B cell (primary cell): ENCODE results near the gene MICAL3. TPM values are rescaled to one million over a fixed set of nuclear protein-coding genes. Genes with fewer than 3 reads are reported as not detected.

Experiments used
- ATAC-seq: fragments of 200-7000 bp; cut with Tn5 transposase; one replicate; pipeline ENCODE4 v1.10.0; 2021; ENCODE audit warnings: low read depth, mild to moderate bottlenecking, moderate number of reproducible peaks, moderate library complexity
- CTCF ChIA-PET: fragments of 350-600 bp; sonication (Branson Sonifier 250); formaldehyde crosslinking; loops from one replicate; lab custom pipeline; 2021; ENCODE audit warnings: antibody characterized with exemption, inconsistent platforms; lab: Charles Lee
- POLR2A ChIA-PET: fragments of 350-600 bp; sonication (Branson Sonifier 250); formaldehyde crosslinking; loops from one replicate; lab custom pipeline; 2021; ENCODE audit warnings: antibody characterized with exemption; lab: Charles Lee
- DNase-seq: peaks from one replicate; pipeline ENCODE4 v3.0.0; 2013
- H2AFZ ChIP-seq: 2 replicates; pipeline ENCODE4 v1.6.1; 2012; ENCODE audit warnings: mild to moderate bottlenecking, low read depth, low read length; ENCODE audit not compliant: insufficient read depth, poor library complexity, severe bottlenecking
- H3K27ac ChIP-seq, 2 donors: 1 replicate in 1 of 2; 2 replicates in 1 of 2; pipeline ENCODE4 v1.5.1; 2012 to 2013; ENCODE audit warnings: low read length in 2 of 2, mild to moderate bottlenecking in 2 of 2, moderate library complexity in 1 of 2
- H3K27me3 ChIP-seq, 4 experiments: fragments of 200-600 bp in 1 of 4; sonication (generic) in 1 of 4; replicated peaks in 1 of 4; 1 replicate in 2 of 4; 2 replicates in 2 of 4; pipeline versions ENCODE4 v1.6.1 to v1.7.0; 2013 to 2016; ENCODE audit warnings: low read length in 3 of 4, mild to moderate bottlenecking in 2 of 4, mixed read lengths in 1 of 4, moderate library complexity in 1 of 4; ENCODE audit not compliant: insufficient read depth in 4 of 4, control insufficient read depth in 3 of 4; ENCODE audit errors: control extremely low read depth in 1 of 4
- H3K36me3 ChIP-seq, 2 experiments: replicated peaks in 1 of 2; 1 replicate in 1 of 2; 2 replicates in 1 of 2; pipeline versions ENCODE4 v1.6.1 to v1.7.1; 2013; ENCODE audit warnings: low read length in 1 of 2; ENCODE audit not compliant: insufficient read depth in 2 of 2, control insufficient read depth in 1 of 2; ENCODE audit errors: control extremely low read depth in 1 of 2, extremely low read depth in 1 of 2
- H3K4me1 ChIP-seq, 2 donors: fragments of 200-600 bp in 1 of 2; sonication (generic) in 1 of 2; 1 replicate in 1 of 2; 2 replicates in 1 of 2; pipeline versions ENCODE4 v1.5.1 to v1.6.1; 2013 to 2017; ENCODE audit warnings: low read length in 2 of 2; ENCODE audit not compliant: control insufficient read depth in 2 of 2, insufficient read depth in 2 of 2
- H3K4me2 ChIP-seq: replicated peaks from 2 replicates; pipeline ENCODE3; 2012; ENCODE audit warnings: mild to moderate bottlenecking, low read depth, low read length; ENCODE audit not compliant: poor library complexity, severe bottlenecking
- H3K4me3 ChIP-seq, 5 experiments: fragments of 200-600 bp in 1 of 5; sonication (generic) in 1 of 5; 1 replicate in 3 of 5; 2 replicates in 2 of 5; pipeline versions ENCODE4 v1.5.1 to v1.7.0; 2011 to 2016; ENCODE audit warnings: low read length in 4 of 5, mild to moderate bottlenecking in 4 of 5, low read depth in 2 of 5, control low read depth in 1 of 5, moderate library complexity in 1 of 5; ENCODE audit not compliant: insufficient read depth in 1 of 5; ENCODE audit errors: control extremely low read depth in 1 of 5, extremely low read depth in 1 of 5
- H3K79me2 ChIP-seq: fragments of 200-600 bp; sonication (generic); one replicate; pipeline ENCODE4 v1.6.0; 2016; ENCODE audit warnings: low read length; ENCODE audit not compliant: control insufficient read depth, insufficient read depth
- H3K9ac ChIP-seq: fragments of 200-600 bp; sonication (generic); 2 replicates; pipeline ENCODE4 v1.6.1; 2017; ENCODE audit warnings: mild to moderate bottlenecking, low read length, moderate library complexity
- H3K9me3 ChIP-seq, 3 donors: one replicate each; pipeline versions ENCODE4 v1.6.1 to v1.7.1; 2013; ENCODE audit warnings: low read length in 2 of 3; ENCODE audit not compliant: control insufficient read depth in 2 of 3, insufficient read depth in 1 of 3; ENCODE audit errors: control extremely low read depth in 1 of 3
- H4K20me1 ChIP-seq: 2 replicates; pipeline ENCODE4 v1.6.0; 2012; ENCODE audit warnings: mild to moderate bottlenecking, low read length; ENCODE audit not compliant: insufficient read depth, control insufficient read depth, poor library complexity, severe bottlenecking
- H3K27ac Mint-ChIP-seq: one replicate; pipeline ENCODE4 v1.8.0; 2021; ENCODE audit warnings: mixed read lengths
- H3K27me3 Mint-ChIP-seq: one replicate; pipeline ENCODE4 v1.8.0; 2021; ENCODE audit warnings: mixed read lengths
- H3K4me1 Mint-ChIP-seq: one replicate; pipeline ENCODE4 v1.8.0; 2021; ENCODE audit warnings: mixed read lengths
- H3K4me3 Mint-ChIP-seq: one replicate; pipeline ENCODE4 v1.8.0; 2021; ENCODE audit warnings: mixed read lengths
- H3K9me3 Mint-ChIP-seq: one replicate; pipeline ENCODE4 v1.8.0; 2022; ENCODE audit warnings: mixed read lengths; ENCODE audit not compliant: insufficient read depth
- EZH2 ChIP-seq: IDR thresholded peaks from 2 replicates; pipeline ENCODE4 v1.6.1; 2012; ENCODE audit warnings: borderline replicate concordance, low read depth, mild to moderate bottlenecking, moderate library complexity, low read length; ENCODE audit not compliant: insufficient read depth, poor library complexity, severe bottlenecking
- WGBS: methylation state at CpG from one replicate; pipeline ENCODE4 v1.1.5; 2013; ENCODE audit warnings: missing lambda C conversion rate; ENCODE audit not compliant: insufficient coverage; 5-methylcytosine and 5-hydroxymethylcytosine counted together
- intact Hi-C: fragments of 100-400 bp; cut with micrococcal nuclease; formaldehyde crosslinking; loops from one replicate; pipeline ENCODE4 v1.10.0; 2022
- polyA plus RNA-seq: library from polyadenylated mRNA; depleted of rRNA; stranded (reverse); fragments of >200 nt; gene quantifications from 2 replicates; pipeline ENCODE4 v1.2.3, GENCODE V29; 2012
- total RNA-seq, 2 donors: library from RNA; stranded (reverse); fragments of 120-200 nt in 1 of 2; gene quantifications; 1 replicate in 1 of 2; 2 replicates in 1 of 2; pipeline versions ENCODE4 v1.2.3 to v1.2.4, GENCODE V29; 2013 to 2022
- TF ChIP-seq, protein P1 (sequence below): fragments of 200-600 bp; IDR thresholded peaks from one replicate; pipeline ENCODE4 v1.8.0; 2022; ENCODE audit warnings: antibody characterized with exemption, mild to moderate bottlenecking

Gene MICAL3
- total and polyA plus RNA-seq, 2 donors (not counting 1 experiment from before 2014, with no cell fraction given), result 50.5 to 253 TPM

DNA sequence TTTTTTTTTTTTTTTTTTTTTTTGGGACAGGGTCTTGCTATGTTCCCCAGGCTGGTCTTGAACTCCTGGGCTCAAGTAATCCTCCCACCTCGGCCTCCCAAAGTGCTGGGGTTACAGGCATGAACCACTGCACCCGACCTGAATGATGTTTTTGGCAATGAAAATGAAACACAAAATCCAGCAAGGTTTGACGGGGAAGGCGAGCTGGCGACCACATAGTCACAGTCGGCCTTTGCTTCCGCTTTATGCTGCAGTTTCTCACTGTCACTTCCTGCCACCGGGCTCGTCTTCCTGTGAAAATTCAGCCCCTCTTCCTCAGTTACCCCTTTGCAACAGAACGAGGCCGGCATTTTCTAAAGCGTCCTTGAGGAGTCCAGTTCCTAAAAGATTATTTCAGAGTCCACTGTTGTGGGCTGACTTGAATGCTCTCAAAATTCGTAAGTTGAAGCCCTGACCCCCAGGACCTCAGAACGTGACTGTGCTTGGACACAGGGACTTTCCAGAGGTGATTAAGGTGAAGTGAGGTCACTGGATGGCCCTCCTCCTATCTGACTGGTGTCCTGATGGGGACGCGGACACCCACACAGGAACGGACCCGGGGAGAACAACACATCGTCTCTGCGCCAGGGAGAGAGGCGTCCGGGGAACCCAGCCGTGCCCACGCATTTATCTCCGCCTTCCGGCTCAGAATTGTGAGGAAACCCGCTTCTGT, 247.2 kb downstream of the MICAL3 start:
- WGBS, result 9% methylated on average over 27 of the region's 27 CpGs
- H3K9me3 Mint-ChIP-seq, result no peaks in the 10 kb centered on the region

DNA sequence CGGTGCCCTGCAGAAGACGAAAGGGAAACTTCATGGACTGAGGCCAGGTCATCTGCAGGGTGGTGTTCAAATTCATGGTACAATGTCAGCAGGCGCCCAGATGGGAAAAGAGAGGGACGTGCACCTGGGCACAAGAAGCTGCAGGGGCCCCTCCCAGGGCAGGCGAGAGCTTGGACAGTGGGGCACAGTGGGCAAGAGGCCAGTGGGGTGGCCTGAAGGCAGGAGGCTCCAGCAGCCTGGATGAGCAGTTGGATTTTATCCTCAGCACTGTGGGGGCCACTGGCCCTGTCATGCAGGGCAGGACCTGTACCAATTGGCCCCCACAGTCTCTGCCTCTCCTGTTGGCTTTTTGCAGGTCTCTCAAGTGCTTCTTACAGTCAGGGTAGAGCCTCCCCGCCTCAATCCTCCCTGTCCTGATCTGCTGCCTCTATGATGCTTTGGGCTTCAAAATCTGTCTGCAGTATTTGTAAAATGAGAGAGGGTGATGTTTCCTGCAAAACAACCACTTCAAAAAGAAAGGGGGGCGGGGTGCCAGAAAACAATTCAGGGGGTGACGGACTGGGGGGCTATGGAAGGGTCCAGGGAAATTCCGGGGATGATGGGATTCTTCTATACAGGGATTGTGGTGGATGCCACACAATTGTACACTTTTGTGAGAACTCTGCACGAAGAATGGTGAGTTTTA, 248.4 kb downstream of the MICAL3 start:
- no peak overlapping the region for H3K9ac ChIP-seq
- peak overlapping the region; percentile 9 for H3K4me2 ChIP-seq
- H3K27ac ChIP-seq, result peak overlapping the region; percentile 92 to 97
- Mint-ChIP-seq H3K27ac (peak overlapping the region; percentile 78), H3K4me1 (peaks cover 82% of the 10 kb centered on the region), H3K4me3 (peak overlapping the region; percentile 58), H3K27me3 (no peaks in the 10 kb centered on the region), H3K9me3 (no peaks in the 10 kb centered on the region)
- H3K27me3 ChIP-seq, result no peaks in the 10 kb centered on the region
- ChIA-PET CTCF (interaction anchor here (1.5 kb wide), 1 partner anchor 12 kb away, joined by 3 read pairs; no protein-coding TSS in a partner anchor), POLR2A (no interaction called here)
- intact Hi-C loops, result no loop called here
- peaks cover 44% of the 10 kb centered on the region for H3K79me2 ChIP-seq
- no peak overlapping the region for H3K4me3 ChIP-seq
- H4K20me1 ChIP-seq, result peaks cover 5% of the 10 kb centered on the region
- peaks cover 72 to 89% of the 10 kb centered on the region in 2 donors for H3K4me1 ChIP-seq
- no peaks in the 10 kb centered on the region for H3K36me3 ChIP-seq
- peaks cover 0 to 12% (median 0%) of the 10 kb centered on the region in 3 donors for H3K9me3 ChIP-seq
- H2AFZ ChIP-seq, result no peak overlapping the region
- WGBS, result 92% methylated on average over 5 of the region's 10 CpGs
- DNase-seq (no peak), ATAC-seq (no peak)
- TF ChIP-seq EZH2, result no peak
- TF ChIP-seq, protein P1, sequence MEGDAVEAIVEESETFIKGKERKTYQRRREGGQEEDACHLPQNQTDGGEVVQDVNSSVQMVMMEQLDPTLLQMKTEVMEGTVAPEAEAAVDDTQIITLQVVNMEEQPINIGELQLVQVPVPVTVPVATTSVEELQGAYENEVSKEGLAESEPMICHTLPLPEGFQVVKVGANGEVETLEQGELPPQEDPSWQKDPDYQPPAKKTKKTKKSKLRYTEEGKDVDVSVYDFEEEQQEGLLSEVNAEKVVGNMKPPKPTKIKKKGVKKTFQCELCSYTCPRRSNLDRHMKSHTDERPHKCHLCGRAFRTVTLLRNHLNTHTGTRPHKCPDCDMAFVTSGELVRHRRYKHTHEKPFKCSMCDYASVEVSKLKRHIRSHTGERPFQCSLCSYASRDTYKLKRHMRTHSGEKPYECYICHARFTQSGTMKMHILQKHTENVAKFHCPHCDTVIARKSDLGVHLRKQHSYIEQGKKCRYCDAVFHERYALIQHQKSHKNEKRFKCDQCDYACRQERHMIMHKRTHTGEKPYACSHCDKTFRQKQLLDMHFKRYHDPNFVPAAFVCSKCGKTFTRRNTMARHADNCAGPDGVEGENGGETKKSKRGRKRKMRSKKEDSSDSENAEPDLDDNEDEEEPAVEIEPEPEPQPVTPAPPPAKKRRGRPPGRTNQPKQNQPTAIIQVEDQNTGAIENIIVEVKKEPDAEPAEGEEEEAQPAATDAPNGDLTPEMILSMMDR, result no peak

More for the DNA sequence above, 247.2 kb downstream of the MICAL3 start:
- Histone ChIP-seq H3K9me3 (peaks cover 0 to 12% (median 0%) of the 10 kb centered on the region in 3 donors), H3K4me2 (peak overlapping the region; percentile 88), H3K4me1 (peaks cover 67 to 89% of the 10 kb centered on the region in 2 donors), H3K79me2 (peaks cover 44% of the 10 kb centered on the region), H3K36me3 (no peaks in the 10 kb centered on the region), H3K9ac (peak overlapping the region; percentile 94), H3K27me3 (no peaks in the 10 kb centered on the region), H4K20me1 (peaks cover 5% of the 10 kb centered on the region), H3K4me3 (peak overlapping the region; percentile 71 to 91 (median 82)), H3K27ac (peak overlapping the region; percentile 92 to 97), H2AFZ (peak overlapping the region; percentile 78)
- intact Hi-C loops, result loop anchor here (1.0 kb wide), 3 partner anchors 21 to 300 kb away; partner anchors contain the start of gene PEX26
- peak; percentile 32 for ATAC-seq
- DNase-seq, result peak; percentile 89
- POLR2A ChIA-PET, result interaction anchor here (0.6 to 1.2 kb wide), 5 partner anchors 8 to 1340 kb away, joined by 3 to 14 read pairs (median 10); no protein-coding TSS in a partner anchor
- CTCF ChIA-PET, result interaction anchor here (0.6 to 2.5 kb wide), 7 partner anchors 8 to 299 kb away, joined by 3 to 9 read pairs (median 3); no protein-coding TSS in a partner anchor
- Mint-ChIP-seq H3K4me3 (peak overlapping the region; percentile 96), H3K27me3 (no peaks in the 10 kb centered on the region), H3K27ac (peak overlapping the region; percentile 98), H3K4me1 (peaks cover 81% of the 10 kb centered on the region)
- no peak for TF ChIP-seq EZH2
